ENCODE measurements around the gene GLA.

DNA sequence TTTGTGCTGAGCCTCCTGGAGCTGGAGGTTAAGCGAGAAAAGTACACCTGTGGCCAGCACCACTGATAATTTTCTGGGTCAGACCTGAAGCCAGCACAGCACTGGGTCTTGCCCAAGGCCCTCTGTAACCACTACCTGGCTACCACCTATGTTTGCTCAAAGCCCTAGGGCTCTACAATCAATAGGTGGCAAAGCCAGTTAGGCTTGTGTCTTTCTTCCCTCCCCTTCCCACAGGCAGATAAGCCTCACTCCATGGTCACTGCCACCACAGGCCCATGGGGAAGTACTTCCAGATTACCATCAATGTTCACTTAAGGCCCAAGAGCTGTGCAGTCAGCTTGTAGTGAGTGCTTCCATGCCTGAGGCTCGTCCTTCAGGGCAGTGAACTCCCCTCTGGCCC lies 42.4 kb upstream of the GLA start:
- TF ChIP-seq, protein P1, sequence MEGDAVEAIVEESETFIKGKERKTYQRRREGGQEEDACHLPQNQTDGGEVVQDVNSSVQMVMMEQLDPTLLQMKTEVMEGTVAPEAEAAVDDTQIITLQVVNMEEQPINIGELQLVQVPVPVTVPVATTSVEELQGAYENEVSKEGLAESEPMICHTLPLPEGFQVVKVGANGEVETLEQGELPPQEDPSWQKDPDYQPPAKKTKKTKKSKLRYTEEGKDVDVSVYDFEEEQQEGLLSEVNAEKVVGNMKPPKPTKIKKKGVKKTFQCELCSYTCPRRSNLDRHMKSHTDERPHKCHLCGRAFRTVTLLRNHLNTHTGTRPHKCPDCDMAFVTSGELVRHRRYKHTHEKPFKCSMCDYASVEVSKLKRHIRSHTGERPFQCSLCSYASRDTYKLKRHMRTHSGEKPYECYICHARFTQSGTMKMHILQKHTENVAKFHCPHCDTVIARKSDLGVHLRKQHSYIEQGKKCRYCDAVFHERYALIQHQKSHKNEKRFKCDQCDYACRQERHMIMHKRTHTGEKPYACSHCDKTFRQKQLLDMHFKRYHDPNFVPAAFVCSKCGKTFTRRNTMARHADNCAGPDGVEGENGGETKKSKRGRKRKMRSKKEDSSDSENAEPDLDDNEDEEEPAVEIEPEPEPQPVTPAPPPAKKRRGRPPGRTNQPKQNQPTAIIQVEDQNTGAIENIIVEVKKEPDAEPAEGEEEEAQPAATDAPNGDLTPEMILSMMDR (IDR thresholded peaks at IDR 0.05; ENCODE audit: control extremely low read depth in 1 of 3, insufficient read depth in 1 of 3, low read depth in 1 of 3, low read length in 3 of 3): no peak
- TF ChIP-seq RAD21 (IDR thresholded peaks at IDR 0.05 in 1 of 2, conservative IDR thresholded peaks at IDR 0.05 in 1 of 2; ENCODE audit: low read depth in 2 of 2, low read length in 2 of 2): no peak
- no peak for TF ChIP-seq HDAC2 (IDR thresholded peaks at IDR 0.05; ENCODE audit: borderline replicate concordance in 1 of 2, low read depth in 2 of 2, low read length in 2 of 2)
- TF ChIP-seq, protein P2, sequence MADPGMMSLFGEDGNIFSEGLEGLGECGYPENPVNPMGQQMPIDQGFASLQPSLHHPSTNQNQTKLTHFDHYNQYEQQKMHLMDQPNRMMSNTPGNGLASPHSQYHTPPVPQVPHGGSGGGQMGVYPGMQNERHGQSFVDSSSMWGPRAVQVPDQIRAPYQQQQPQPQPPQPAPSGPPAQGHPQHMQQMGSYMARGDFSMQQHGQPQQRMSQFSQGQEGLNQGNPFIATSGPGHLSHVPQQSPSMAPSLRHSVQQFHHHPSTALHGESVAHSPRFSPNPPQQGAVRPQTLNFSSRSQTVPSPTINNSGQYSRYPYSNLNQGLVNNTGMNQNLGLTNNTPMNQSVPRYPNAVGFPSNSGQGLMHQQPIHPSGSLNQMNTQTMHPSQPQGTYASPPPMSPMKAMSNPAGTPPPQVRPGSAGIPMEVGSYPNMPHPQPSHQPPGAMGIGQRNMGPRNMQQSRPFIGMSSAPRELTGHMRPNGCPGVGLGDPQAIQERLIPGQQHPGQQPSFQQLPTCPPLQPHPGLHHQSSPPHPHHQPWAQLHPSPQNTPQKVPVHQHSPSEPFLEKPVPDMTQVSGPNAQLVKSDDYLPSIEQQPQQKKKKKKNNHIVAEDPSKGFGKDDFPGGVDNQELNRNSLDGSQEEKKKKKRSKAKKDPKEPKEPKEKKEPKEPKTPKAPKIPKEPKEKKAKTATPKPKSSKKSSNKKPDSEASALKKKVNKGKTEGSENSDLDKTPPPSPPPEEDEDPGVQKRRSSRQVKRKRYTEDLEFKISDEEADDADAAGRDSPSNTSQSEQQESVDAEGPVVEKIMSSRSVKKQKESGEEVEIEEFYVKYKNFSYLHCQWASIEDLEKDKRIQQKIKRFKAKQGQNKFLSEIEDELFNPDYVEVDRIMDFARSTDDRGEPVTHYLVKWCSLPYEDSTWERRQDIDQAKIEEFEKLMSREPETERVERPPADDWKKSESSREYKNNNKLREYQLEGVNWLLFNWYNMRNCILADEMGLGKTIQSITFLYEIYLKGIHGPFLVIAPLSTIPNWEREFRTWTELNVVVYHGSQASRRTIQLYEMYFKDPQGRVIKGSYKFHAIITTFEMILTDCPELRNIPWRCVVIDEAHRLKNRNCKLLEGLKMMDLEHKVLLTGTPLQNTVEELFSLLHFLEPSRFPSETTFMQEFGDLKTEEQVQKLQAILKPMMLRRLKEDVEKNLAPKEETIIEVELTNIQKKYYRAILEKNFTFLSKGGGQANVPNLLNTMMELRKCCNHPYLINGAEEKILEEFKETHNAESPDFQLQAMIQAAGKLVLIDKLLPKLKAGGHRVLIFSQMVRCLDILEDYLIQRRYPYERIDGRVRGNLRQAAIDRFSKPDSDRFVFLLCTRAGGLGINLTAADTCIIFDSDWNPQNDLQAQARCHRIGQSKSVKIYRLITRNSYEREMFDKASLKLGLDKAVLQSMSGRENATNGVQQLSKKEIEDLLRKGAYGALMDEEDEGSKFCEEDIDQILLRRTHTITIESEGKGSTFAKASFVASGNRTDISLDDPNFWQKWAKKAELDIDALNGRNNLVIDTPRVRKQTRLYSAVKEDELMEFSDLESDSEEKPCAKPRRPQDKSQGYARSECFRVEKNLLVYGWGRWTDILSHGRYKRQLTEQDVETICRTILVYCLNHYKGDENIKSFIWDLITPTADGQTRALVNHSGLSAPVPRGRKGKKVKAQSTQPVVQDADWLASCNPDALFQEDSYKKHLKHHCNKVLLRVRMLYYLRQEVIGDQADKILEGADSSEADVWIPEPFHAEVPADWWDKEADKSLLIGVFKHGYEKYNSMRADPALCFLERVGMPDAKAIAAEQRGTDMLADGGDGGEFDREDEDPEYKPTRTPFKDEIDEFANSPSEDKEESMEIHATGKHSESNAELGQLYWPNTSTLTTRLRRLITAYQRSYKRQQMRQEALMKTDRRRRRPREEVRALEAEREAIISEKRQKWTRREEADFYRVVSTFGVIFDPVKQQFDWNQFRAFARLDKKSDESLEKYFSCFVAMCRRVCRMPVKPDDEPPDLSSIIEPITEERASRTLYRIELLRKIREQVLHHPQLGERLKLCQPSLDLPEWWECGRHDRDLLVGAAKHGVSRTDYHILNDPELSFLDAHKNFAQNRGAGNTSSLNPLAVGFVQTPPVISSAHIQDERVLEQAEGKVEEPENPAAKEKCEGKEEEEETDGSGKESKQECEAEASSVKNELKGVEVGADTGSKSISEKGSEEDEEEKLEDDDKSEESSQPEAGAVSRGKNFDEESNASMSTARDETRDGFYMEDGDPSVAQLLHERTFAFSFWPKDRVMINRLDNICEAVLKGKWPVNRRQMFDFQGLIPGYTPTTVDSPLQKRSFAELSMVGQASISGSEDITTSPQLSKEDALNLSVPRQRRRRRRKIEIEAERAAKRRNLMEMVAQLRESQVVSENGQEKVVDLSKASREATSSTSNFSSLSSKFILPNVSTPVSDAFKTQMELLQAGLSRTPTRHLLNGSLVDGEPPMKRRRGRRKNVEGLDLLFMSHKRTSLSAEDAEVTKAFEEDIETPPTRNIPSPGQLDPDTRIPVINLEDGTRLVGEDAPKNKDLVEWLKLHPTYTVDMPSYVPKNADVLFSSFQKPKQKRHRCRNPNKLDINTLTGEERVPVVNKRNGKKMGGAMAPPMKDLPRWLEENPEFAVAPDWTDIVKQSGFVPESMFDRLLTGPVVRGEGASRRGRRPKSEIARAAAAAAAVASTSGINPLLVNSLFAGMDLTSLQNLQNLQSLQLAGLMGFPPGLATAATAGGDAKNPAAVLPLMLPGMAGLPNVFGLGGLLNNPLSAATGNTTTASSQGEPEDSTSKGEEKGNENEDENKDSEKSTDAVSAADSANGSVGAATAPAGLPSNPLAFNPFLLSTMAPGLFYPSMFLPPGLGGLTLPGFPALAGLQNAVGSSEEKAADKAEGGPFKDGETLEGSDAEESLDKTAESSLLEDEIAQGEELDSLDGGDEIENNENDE (IDR thresholded peaks at IDR 0.05; ENCODE audit: insufficient replicate concordance, low read length): no peak
- TF ChIP-seq POLR2AphosphoS5 (IDR thresholded peaks at IDR 0.05; ENCODE audit: low read depth, low read length): no peak
- no peak for TF ChIP-seq EZH2 (IDR thresholded peaks at IDR 0.05; ENCODE audit: low read depth, low read length, severe bottlenecking)
- no peak for TF ChIP-seq PHF8 (conservative IDR thresholded peaks at IDR 0.05; ENCODE audit: low read depth, low read length)
- no peak for TF ChIP-seq JUND (IDR thresholded peaks at IDR 0.05; ENCODE audit: low read length)
- no peak for TF ChIP-seq YY1 (IDR thresholded peaks at IDR 0.05; ENCODE audit: low read depth, low read length)
